Aorta (tissue), 5 donors: ENCODE measurements around the gene DDX50. TPM values are rescaled to one million over a fixed set of nuclear protein-coding genes. Genes with fewer than 3 reads are reported as not detected.

ENCODE experiments used
- ATAC-seq: fragments of 200-7000 bp; cut with Tn5 transposase; one replicate; pipeline ENCODE4 v1.9.1; 2022; ENCODE audit warnings: moderate library complexity; ENCODE audit not compliant: low FRiP score
- DNase-seq, 2 donors: peaks; one replicate each; pipeline ENCODE4 v3.0.0-alpha.2; 2020
- H3K27ac ChIP-seq, 2 donors: one replicate each; pipeline ENCODE4 v1.5.1; 2013; ENCODE audit warnings: low read length in 2 of 2, mild to moderate bottlenecking in 2 of 2, moderate library complexity in 2 of 2, control low read depth in 1 of 2, inconsistent platforms in 1 of 2, low read depth in 1 of 2
- H3K27me3 ChIP-seq, 2 donors: one replicate each; pipeline ENCODE4 v1.6.1; 2013; ENCODE audit warnings: control low read depth in 1 of 2, low read length in 1 of 2, mild to moderate bottlenecking in 1 of 2, moderate library complexity in 1 of 2; ENCODE audit not compliant: insufficient read depth in 2 of 2, control insufficient read depth in 1 of 2
- H3K36me3 ChIP-seq, 2 donors: one replicate each; pipeline ENCODE4 v1.6.1; 2013; ENCODE audit warnings: control low read depth in 1 of 2, low read length in 1 of 2, mild to moderate bottlenecking in 1 of 2; ENCODE audit not compliant: insufficient read depth in 2 of 2, control insufficient read depth in 1 of 2
- H3K4me1 ChIP-seq, 2 donors: one replicate each; pipeline ENCODE4 v1.6.1; 2013; ENCODE audit warnings: low read length in 2 of 2, control low read depth in 1 of 2, mild to moderate bottlenecking in 1 of 2, moderate library complexity in 1 of 2; ENCODE audit not compliant: insufficient read depth in 2 of 2, control insufficient read depth in 1 of 2
- H3K4me3 ChIP-seq, 2 donors: one replicate each; pipeline ENCODE4 v1.5.1; 2013; ENCODE audit warnings: low read length in 2 of 2, control low read depth in 1 of 2, mild to moderate bottlenecking in 1 of 2
- H3K9me3 ChIP-seq: one replicate; pipeline ENCODE4 v1.6.1; 2013; ENCODE audit warnings: mild to moderate bottlenecking, low read length; ENCODE audit not compliant: control insufficient read depth
- WGBS, 2 donors: extraction: QIAGEN DNeasy Blood & Tissue Kit; methylation state at CpG; one replicate each; pipeline ENCODE4 v1.1.7; 2013; 5-methylcytosine and 5-hydroxymethylcytosine counted together
- intact Hi-C, 2 donors: fragments of 100-400 bp; cut with DNase I; formaldehyde crosslinking; loops; one replicate each; pipeline versions ENCODE4 v1.14.2 to v1.15.0; 2022
- polyA plus RNA-seq, 2 donors: library from polyadenylated mRNA; stranded (reverse); fragments of 200-250 nt; gene quantifications; one replicate each; pipeline ENCODE4 v1.2.3, GENCODE V29; 2013
- total RNA-seq, 2 donors: library from RNA; stranded (reverse); fragmentation: NEBNext Ultra II Directional; extraction: Animal tissue kit (Norgen Biotek cat#: 25700); gene quantifications; one replicate each; pipeline ENCODE4 v1.2.1, GENCODE V29; 2021
- donor health status: healthy with polysubstance abuse.
- donor health status: Bipolar disorder and iron deficiency.
- donor health status: DM: no; HTN: no; CAD: no.
- donor health status: DM: no; HTN: no; CAD: no.
- donor health status: DM: yes; HTN: yes; CAD: no.

The DDX50 gene
- total and polyA plus RNA-seq, 4 donors: 32.0 to 39.8 (median 35.3) TPM

DNA sequence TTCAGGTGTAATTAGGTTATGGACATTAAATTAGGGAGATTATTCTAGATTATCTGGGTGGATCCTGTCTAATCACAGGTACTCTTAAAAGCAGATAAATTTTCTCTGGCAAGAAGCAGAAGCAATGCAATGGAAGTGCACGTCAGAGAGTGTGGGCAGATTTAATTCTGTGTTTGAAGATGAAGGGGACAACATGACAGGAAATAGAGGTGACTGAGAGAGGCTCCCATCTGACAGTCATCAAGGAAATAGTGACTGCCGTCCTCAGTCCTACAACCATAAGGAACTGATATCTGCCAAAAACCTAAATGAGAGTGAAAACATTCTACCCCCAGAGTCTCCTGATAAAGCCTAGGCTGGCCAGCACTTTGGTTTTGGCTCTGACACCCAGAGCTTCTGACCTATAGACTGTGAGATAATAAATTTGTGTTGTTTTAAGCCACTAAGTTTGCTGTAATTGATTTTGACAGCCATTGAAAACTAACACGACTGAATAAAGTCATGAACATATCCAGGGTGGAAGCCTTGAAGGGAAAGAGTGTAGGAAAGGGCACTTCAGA, 30.5 kb upstream of the DDX50 start:
- WGBS, 2 donors: 64 to 67% methylated on average over 3 of the region's 3 CpGs
- H3K27ac ChIP-seq: no peak overlapping the region
- no peaks in the 10 kb centered on the region for H3K36me3 ChIP-seq
- H3K4me1 ChIP-seq: peaks cover 0 to 4% of the 10 kb centered on the region in 2 donors
- ATAC-seq (no peak), DNase-seq (no peak)
- no peaks in the 10 kb centered on the region for H3K9me3 ChIP-seq
- no peak overlapping the region for H3K4me3 ChIP-seq
- intact Hi-C loops: no loop called here
- H3K27me3 ChIP-seq: no peaks in the 10 kb centered on the region

DNA sequence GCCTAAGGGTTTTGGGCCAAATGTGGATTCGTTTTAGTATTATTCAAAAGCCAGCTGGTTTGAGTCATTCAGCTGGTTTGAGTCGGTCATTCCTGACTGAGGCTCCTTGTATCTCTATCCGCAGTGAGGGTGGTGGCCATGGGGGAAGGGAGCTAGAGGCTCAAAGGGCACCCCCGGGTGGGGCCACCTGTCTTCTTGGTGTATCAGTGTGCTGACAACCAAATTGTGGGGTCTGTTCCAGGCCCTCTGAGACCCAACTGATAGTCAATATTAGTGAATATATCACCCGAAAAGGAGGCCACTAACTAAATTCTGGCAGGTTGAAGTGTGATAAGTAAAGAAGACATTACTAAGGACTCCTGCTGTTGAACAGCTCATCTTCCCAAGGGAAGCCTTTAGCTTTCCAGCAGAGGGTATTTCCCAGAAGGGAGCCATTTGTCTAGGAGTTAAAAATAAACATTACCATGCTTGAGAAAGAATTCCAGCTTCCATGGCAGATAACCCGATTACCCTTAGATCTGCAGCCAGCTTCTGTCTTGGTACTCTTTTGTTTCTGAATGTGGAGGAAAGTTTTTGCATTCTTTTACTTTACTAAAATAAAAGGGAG, 29.9 kb upstream of the DDX50 start:
- Histone ChIP-seq H3K4me1 (peaks cover 0 to 4% of the 10 kb centered on the region in 2 donors), H3K9me3 (no peaks in the 10 kb centered on the region), H3K27me3 (no peaks in the 10 kb centered on the region), H3K27ac (no peak overlapping the region), H3K4me3 (no peak overlapping the region), H3K36me3 (no peaks in the 10 kb centered on the region)
- WGBS, 2 donors: 40 to 50% methylated on average over 6 of the region's 6 CpGs
- no peak for DNase-seq
- no peak for ATAC-seq
- intact Hi-C loops: no loop called here

DNA sequence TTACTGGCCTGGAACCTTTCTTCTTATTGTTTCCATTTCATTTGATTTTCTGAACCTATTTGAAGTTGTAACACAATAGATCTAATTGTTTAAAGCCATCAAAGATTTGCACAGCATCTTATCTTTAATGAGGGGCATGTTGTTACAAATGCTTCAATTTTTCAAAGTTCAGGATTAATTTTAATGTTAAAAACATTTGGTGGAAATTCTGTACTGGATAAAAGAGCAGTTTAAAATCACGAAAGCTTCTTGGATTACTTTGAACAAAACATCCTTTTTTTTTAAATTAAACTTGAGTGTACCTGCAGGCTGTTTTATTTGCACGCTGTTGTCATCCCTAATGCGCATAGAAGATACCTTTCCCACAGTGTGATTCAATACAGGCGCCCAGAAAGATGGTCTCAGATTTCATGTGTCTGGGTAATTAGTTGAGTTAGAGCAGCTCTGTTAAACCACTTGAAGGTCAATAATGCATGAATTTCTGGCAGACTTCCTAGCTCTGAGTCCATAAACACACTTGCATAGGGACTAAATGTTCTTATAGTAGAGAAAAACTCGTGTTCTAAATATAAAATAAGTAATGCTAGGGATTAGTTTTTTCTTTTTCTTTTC, 29.3 kb upstream of the DDX50 start:
- intact Hi-C loops: no loop called here
- no peaks in the 10 kb centered on the region for H3K36me3 ChIP-seq
- no peak for DNase-seq
- H3K27me3 ChIP-seq: no peaks in the 10 kb centered on the region
- H3K9me3 ChIP-seq: no peaks in the 10 kb centered on the region
- H3K4me3 ChIP-seq: no peak overlapping the region
- no peak overlapping the region for H3K27ac ChIP-seq
- 40 to 42% methylated on average over 5 of the region's 5 CpGs for WGBS, 2 donors
- H3K4me1 ChIP-seq: peaks cover 0 to 4% of the 10 kb centered on the region in 2 donors
- ATAC-seq: no peak

DNA sequence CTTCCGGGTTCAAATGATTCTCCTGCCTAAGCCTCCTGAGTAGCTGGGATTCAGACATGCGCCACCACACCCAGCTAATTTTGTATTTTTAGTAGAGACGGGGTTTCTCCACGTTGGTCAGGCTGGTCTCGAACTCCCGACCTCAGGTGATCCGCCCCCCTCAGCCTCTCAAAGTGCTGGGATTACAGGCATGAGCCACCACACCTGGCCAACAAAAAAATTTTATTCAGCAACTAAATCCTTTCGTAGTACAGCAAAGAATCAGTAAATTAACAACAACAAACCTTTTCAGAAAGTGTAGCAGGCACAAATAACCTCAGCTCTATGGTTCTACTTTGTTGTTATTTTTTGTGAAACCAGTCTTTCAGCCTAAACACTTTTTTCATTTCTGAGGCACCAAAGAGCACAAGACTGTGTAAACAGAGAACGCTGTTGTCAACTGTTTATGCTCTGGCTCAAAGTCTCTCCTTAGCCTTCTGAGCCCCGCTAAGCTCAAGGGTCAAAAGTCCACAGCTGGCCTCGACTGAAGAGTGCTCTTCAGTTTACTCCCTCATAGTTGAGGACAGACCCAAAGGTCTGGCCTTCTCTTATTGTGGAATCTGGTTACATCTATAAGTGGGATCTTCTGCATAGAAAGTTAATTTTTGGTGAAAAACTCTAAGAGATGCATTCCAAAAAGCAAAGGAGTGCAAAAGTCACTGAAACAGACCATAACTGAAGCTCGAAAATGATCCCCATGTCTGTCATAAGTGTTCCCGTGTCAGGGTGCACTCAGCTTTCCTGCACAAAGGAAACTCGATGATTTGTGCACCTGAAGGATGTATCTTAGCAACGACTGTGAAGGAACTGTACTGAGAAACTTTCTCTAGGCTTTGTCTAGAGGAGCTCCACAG, 24.6 kb upstream of the DDX50 start:
- Histone ChIP-seq H3K4me3 (no peak overlapping the region), H3K36me3 (no peaks in the 10 kb centered on the region), H3K9me3 (no peaks in the 10 kb centered on the region), H3K27me3 (no peaks in the 10 kb centered on the region), H3K4me1 (peaks cover 0 to 4% of the 10 kb centered on the region in 2 donors), H3K27ac (no peak overlapping the region)
- intact Hi-C loops: no loop called here
- no peak for ATAC-seq
- 72 to 80% methylated on average over 15 of the region's 15 CpGs for WGBS, 2 donors
- DNase-seq: no peak

DNA sequence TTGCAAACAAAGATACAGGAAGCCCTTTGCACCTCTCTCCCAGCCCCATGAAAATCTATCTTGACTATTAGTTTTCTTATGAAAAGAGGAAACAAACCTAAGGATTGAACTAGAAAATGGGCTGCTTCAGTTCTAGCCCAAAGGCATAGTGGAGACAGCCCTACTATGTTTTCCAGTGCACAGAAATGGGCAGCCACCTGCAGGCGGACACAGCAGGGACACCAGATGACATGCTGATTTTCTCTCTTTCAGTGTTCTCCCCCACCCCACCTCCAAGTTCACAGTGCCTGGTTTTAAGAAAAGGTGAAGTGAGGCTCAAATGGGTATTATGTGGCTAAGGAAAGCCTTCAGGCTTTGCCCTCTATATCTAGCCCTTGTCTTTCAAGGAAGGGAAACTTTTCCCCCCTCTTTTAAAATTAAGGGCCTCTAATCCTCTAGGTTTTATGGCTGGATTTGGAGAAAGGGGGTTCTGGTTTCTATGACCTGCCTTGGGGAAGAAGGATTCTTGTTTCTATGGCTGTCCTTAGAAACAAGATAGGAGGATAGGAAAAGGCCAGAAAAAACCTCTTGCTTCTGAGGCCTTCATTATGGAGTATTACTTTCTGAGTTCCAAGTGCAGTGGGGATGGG, 23.5 kb upstream of the DDX50 start:
- WGBS, 2 donors: 96% methylated on average over 1 of the region's 1 CpG
- ATAC-seq: no peak
- intact Hi-C loops: no loop called here
- no peaks in the 10 kb centered on the region for H3K27me3 ChIP-seq
- no peak overlapping the region for H3K4me3 ChIP-seq
- no peaks in the 10 kb centered on the region for H3K9me3 ChIP-seq
- no peaks in the 10 kb centered on the region for H3K36me3 ChIP-seq
- no peak overlapping the region for H3K27ac ChIP-seq
- H3K4me1 ChIP-seq: no peaks in the 10 kb centered on the region
- no peak for DNase-seq

DNA sequence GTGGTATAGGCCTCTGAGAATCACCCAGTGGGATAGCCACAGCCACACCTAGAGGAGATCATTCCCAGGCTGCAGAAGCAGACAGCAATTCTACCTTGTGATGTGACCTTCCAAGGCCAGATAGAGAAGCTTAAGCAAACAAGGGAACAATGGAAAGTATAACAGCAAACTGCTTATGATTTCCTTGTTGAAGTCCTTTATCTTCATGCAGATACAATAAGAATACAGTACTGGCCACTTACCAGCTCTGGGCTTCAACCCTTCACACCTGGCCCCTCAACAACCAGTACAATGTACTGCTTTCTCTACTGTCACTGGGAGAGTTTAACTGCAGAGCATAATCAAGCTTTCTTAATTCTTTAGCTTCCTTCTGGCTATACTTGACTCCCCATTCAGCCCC, 22.6 kb upstream of the DDX50 start:
- no peak for DNase-seq
- H3K27me3 ChIP-seq: no peaks in the 10 kb centered on the region
- no peaks in the 10 kb centered on the region for H3K9me3 ChIP-seq
- intact Hi-C loops: no loop called here
- no peaks in the 10 kb centered on the region for H3K4me1 ChIP-seq
- no peak overlapping the region for H3K4me3 ChIP-seq
- H3K36me3 ChIP-seq: no peaks in the 10 kb centered on the region
- no peak for ATAC-seq
- no peak overlapping the region for H3K27ac ChIP-seq

- Histone ChIP-seq H3K4me3 (no peak overlapping the region), H3K4me1 (no peaks in the 10 kb centered on the region), H3K36me3 (no peaks in the 10 kb centered on the region), H3K27me3 (no peaks in the 10 kb centered on the region), H3K27ac (no peak overlapping the region), H3K9me3 (no peaks in the 10 kb centered on the region)
- 83 to 96% methylated on average over 2 of the region's 2 CpGs for WGBS, 2 donors
- intact Hi-C loops: no loop called here
- no peak for DNase-seq
- no peak for ATAC-seq
Observed at GRCh38 chr10:68879628-68880027, 21.5 kb upstream of the DDX50 start.

DNA sequence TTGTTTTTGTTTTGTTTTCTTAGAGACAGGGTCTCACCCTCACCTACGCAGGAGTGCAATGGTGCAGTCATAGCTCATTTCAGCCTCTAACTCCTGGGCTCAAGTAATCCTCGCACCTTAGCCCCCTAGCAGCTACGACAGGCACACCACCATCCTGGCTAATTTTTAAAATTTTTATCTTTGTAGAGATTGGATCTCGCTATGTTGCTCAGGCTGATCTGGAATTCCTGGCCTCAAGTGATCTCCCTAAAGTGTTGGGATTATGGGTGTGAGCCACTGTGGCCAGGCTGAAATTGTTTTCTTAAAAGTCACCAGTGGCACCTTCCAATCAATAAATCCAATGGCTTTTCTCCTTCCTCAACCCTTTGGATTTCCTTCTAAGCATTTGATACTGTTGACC, 20.9 kb upstream of the DDX50 start:
- H3K36me3 ChIP-seq: no peaks in the 10 kb centered on the region
- H3K4me1 ChIP-seq: no peaks in the 10 kb centered on the region
- H3K27me3 ChIP-seq: no peaks in the 10 kb centered on the region
- no peak overlapping the region for H3K4me3 ChIP-seq
- DNase-seq (no peak), ATAC-seq (no peak)
- H3K27ac ChIP-seq: no peak overlapping the region
- no peaks in the 10 kb centered on the region for H3K9me3 ChIP-seq
- WGBS, 2 donors: 91% methylated on average over 4 of the region's 4 CpGs
- intact Hi-C loops: no loop called here
